Activated naive CD4-positive, alpha-beta T cell (primary cell): ENCODE results near the gene BCLAF3.

ENCODE experiments used
- DNase-seq, 4 experiments: peaks; one replicate each; lab custom pipeline; 2025; lab: John Stamatoyannopoulos, UW

BCLAF3 gene

GRCh38 chrX:19990556-19991349 is at the start of gene BCLAF3:
Gene BCLAF3, minus strand, starts transcription at chrX:19991061. Its CDS starts 20,797 bp downstream, at chrX:19970264.
- DNase-seq = peak; percentile 60 to 79 (median 74)

GRCh38 chrX:20038966-20039365 is 48.1 kb upstream of the BCLAF3 start:
- no peak for DNase-seq

GRCh38 chrX:20037186-20037585 is 46.3 kb upstream of the BCLAF3 start:
- no peak for DNase-seq

GRCh38 chrX:20032201-20032600 is 41.3 kb upstream of the BCLAF3 start:
- no peak for DNase-seq

GRCh38 chrX:20029728-20030127 is 38.9 kb upstream of the BCLAF3 start:
- DNase-seq = no peak

GRCh38 chrX:20028588-20028987 is 37.7 kb upstream of the BCLAF3 start:
- no peak for DNase-seq

GRCh38 chrX:20026278-20026677 is 35.4 kb upstream of the BCLAF3 start:
- no peak for DNase-seq

- no peak for DNase-seq
Observed at GRCh38 chrX:20019672-20020365, 29.0 kb upstream of the BCLAF3 start.

GRCh38 chrX:20016616-20016945 is 25.7 kb upstream of the BCLAF3 start:
- DNase-seq = no peak

- DNase-seq = no peak
Observed at GRCh38 chrX:20015945-20016615, 25.2 kb upstream of the BCLAF3 start.

GRCh38 chrX:20015422-20015821 is 24.6 kb upstream of the BCLAF3 start:
- no peak for DNase-seq

GRCh38 chrX:20011608-20012007 is 20.7 kb upstream of the BCLAF3 start:
- no peak for DNase-seq

GRCh38 chrX:20007962-20008622 is 17.2 kb upstream of the BCLAF3 start:
- DNase-seq = no peak

- no peak for DNase-seq
Observed at GRCh38 chrX:20005883-20006282, 15.0 kb upstream of the BCLAF3 start.

GRCh38 chrX:20001588-20001987 is 10.7 kb upstream of the BCLAF3 start:
- no peak for DNase-seq

- no peak for DNase-seq
Observed at GRCh38 chrX:19991350-19991718, 473 bp upstream of the BCLAF3 start.

GRCh38 chrX:19990151-19990555 is 708 bp downstream of the BCLAF3 start:
- no peak for DNase-seq

GRCh38 chrX:19987856-19988255 is 3.0 kb downstream of the BCLAF3 start:
- DNase-seq = no peak

GRCh38 chrX:19986531-19986930 is 4.3 kb downstream of the BCLAF3 start:
- no peak for DNase-seq

- DNase-seq = no peak
Observed at GRCh38 chrX:19981947-19982346, 8.9 kb downstream of the BCLAF3 start.

GRCh38 chrX:19975845-19976244 is 15.0 kb downstream of the BCLAF3 start:
- DNase-seq = no peak

GRCh38 chrX:19972984-19973383 is 17.9 kb downstream of the BCLAF3 start:
- DNase-seq = no peak

- DNase-seq = no peak
Observed at GRCh38 chrX:19968276-19968675, 22.6 kb downstream of the BCLAF3 start.
